HUES48 (cell line): ENCODE results near the gene DCAF15.

ENCODE experiments used
- H3K27ac ChIP-seq: one replicate; pipeline ENCODE4 v1.7.0; 2013; ENCODE audit warnings: low read depth, low read length, inconsistent platforms
- H3K27me3 ChIP-seq: 2 replicates; pipeline ENCODE4 v1.6.1; 2013; ENCODE audit warnings: mild to moderate bottlenecking, low read length; ENCODE audit not compliant: control insufficient read depth, insufficient read depth
- H3K36me3 ChIP-seq: 2 replicates; pipeline ENCODE4 v1.6.1; 2013; ENCODE audit warnings: low read length; ENCODE audit not compliant: control insufficient read depth, insufficient read depth
- H3K4me1 ChIP-seq: 2 replicates; pipeline ENCODE4 v1.6.1; 2013; ENCODE audit warnings: mild to moderate bottlenecking, low read length; ENCODE audit not compliant: control insufficient read depth, insufficient read depth
- H3K4me3 ChIP-seq: 2 replicates; pipeline ENCODE4 v1.5.1; 2013; ENCODE audit warnings: mild to moderate bottlenecking, low read depth, low read length
- H3K9ac ChIP-seq: 2 replicates; pipeline ENCODE4 v1.6.1; 2013; ENCODE audit warnings: mild to moderate bottlenecking, low read depth, low read length, moderate library complexity
- H3K9me3 ChIP-seq: 2 replicates; pipeline ENCODE4 v1.6.1; 2013; ENCODE audit warnings: low read length; ENCODE audit not compliant: control insufficient read depth, insufficient read depth

DCAF15 gene

GRCh38 chr19:13930402-13930801, 21.9 kb upstream of the DCAF15 start:
- Histone ChIP-seq H3K27ac (no peak overlapping the region), H3K9me3 (no peaks in the 10 kb centered on the region), H3K4me3 (no peak overlapping the region), H3K9ac (no peak overlapping the region), H3K36me3 (peaks cover 33% of the 10 kb centered on the region), H3K27me3 (no peaks in the 10 kb centered on the region), H3K4me1 (no peaks in the 10 kb centered on the region)

DNA sequence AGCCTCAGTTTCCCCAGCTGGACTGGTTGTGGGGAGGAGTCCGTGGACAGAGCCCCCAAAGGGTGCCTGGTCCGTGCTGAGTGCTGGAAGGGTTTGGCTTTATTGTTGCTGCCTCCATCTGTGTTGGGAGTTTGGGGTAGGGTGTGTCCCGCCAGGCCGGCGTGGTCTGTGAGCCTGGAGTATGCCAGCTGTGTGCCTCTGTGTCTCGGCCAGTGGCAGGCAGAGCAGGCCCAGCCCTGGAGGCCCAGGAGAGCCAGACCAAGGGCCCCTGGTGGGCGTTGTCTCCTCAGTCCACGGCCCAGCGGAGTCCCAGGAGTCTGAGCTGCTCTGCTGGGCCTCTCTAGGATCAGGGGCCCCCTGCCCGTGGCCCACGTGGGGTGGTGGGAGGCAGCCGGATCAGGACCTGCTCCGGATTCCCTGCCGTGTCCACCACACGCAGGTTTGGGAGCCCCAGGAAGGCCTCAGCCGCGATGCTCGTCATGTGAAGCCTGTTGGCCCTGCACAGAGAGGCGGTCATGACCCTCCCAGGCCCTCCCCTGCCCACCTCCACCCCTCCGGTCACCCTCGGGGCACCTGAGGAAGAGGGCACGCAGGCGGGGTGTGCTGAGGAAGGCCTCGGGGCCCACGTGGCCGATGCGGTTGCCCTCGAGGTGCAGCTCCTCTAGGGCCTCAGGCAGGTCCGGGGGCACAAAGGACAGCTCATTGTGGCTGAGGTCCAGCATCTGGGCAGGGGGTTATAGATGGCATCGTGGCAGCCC, 20.7 kb upstream of the DCAF15 start:
- peaks cover 5% of the 10 kb centered on the region; the same call in 1 of the 2 replicates for H3K4me1 ChIP-seq
- H3K27ac ChIP-seq = no peak overlapping the region
- H3K9me3 ChIP-seq = no peaks in the 10 kb centered on the region
- no peaks in the 10 kb centered on the region for H3K27me3 ChIP-seq
- H3K9ac ChIP-seq = no peak overlapping the region
- H3K4me3 ChIP-seq = no peak overlapping the region
- peaks cover 26% of the 10 kb centered on the region for H3K36me3 ChIP-seq

- no peak overlapping the region for H3K9ac ChIP-seq
- H3K36me3 ChIP-seq = peaks cover 20% of the 10 kb centered on the region
- no peak overlapping the region for H3K27ac ChIP-seq
- no peak overlapping the region for H3K4me3 ChIP-seq
- H3K27me3 ChIP-seq = no peaks in the 10 kb centered on the region
- H3K4me1 ChIP-seq = peaks cover 5% of the 10 kb centered on the region; the same call in 1 of the 2 replicates
- H3K9me3 ChIP-seq = no peaks in the 10 kb centered on the region
Measured at GRCh38 chr19:13932149-13932637, 20.1 kb upstream of the DCAF15 start.

- Histone ChIP-seq H3K9ac (no peak overlapping the region), H3K36me3 (peaks cover 16% of the 10 kb centered on the region; the same call in 1 of the 2 replicates), H3K4me1 (peaks cover 8% of the 10 kb centered on the region; the same call in 1 of the 2 replicates), H3K27me3 (no peaks in the 10 kb centered on the region), H3K9me3 (no peaks in the 10 kb centered on the region), H3K4me3 (no peak overlapping the region), H3K27ac (no peak overlapping the region)
Measured at GRCh38 chr19:13932911-13933393, 19.4 kb upstream of the DCAF15 start.

DNA sequence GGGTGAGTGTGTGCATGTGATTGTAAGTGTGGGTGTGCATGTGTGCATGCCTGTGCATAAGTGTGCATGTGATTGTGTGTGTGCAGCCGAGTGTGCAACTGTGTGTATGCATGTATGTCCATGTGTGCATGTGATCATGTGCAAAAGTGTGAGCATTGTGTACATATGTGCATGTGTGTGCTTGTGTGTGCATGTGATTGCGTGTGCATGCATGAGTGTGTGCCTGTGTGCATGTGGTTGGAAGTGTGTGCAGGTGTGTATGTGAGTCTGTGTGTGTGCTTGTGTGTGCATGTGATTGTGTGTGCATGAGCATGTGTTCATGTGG, 17.6 kb upstream of the DCAF15 start:
- peaks cover 8% of the 10 kb centered on the region; the same call in 1 of the 2 replicates for H3K4me1 ChIP-seq
- H3K27me3 ChIP-seq = no peaks in the 10 kb centered on the region
- no peak overlapping the region for H3K9ac ChIP-seq
- H3K27ac ChIP-seq = no peak overlapping the region
- no peaks in the 10 kb centered on the region for H3K9me3 ChIP-seq
- H3K4me3 ChIP-seq = no peak overlapping the region
- H3K36me3 ChIP-seq = peaks cover 10% of the 10 kb centered on the region; the same call in 1 of the 2 replicates

GRCh38 chr19:13935765-13936510, 16.4 kb upstream of the DCAF15 start:
- Histone ChIP-seq H3K4me1 (peaks cover 8% of the 10 kb centered on the region; the same call in 1 of the 2 replicates), H3K4me3 (no peak overlapping the region), H3K27me3 (no peaks in the 10 kb centered on the region), H3K36me3 (peaks cover 1% of the 10 kb centered on the region; the same call in 1 of the 2 replicates), H3K9me3 (no peaks in the 10 kb centered on the region), H3K27ac (no peak overlapping the region), H3K9ac (no peak overlapping the region)

DNA sequence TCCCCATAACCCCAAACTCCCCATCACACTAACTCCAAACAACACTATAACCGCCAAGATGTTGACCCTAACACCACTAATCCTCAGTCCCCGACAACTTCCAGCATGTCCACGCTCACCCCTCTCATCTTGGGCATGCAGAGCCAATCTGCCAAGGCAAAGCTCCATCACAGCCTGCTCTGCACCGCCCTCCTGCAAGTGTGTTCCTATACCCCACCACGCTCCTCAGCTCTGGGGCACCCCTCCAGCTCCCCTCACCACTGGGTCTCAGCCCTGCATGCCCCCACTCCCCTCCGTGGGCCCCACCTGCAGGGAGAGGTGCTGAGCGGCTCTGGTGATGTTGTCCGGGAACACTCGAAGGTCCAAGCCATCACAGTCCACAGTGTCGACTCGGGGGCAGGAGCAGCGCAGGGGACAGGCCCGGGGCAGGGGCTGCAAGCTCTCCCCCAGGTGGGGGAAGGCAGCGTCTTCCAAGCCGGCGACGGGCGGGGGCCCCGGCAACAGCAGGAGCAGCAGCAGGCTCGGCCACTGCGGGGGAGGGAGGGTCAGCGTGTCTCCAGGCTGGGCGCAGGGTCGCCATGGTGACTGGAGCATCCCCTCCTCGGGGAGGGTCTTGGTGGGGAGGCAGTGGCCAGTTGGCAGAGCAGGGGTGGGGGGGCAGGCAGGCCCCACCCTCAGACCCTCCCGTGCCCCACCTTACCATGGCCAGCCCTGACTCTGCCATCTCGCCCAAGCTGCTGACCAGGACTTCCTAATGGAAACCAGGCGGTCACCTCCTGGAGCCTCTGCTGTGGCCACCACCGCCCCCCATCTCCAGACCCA, 14.6 kb upstream of the DCAF15 start:
- Histone ChIP-seq H3K9me3 (no peaks in the 10 kb centered on the region), H3K27ac (no peak overlapping the region)

DNA sequence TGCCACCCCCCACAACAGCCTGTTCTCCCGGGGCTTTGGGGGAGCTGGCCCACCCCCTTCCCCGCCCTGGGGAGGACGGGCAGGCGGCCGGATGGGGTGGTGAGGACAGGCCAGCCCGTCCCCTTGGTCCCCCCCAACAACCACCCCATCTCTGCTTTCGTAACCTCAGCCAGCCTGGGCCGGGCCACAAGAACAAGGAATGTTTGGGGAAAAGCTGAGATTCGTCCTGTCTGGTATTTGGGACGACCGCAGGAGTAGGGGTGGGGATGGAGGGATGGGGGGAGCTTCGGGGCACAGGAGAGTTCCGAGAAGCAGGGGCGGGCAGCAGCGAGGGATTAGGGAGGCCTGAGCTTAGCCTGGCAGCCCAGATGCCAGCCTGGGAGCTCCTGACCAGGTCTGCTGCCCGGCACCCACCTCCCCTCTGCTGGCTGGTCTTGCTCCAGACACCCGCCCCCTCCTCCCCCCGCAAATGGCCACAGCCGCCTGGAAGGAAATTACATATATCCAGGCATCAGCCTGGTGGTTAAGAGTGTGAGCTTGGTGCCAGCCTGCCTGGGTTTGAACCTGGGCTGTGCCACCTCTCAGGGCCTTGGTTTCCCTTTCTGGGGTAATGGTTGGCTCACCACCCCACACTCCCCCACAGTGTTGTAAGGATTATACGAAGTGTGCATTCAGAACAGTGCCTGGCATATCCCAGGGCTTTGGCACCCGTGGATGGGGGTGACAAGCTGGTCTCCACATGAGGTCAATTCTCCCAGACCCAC, 13.8 kb upstream of the DCAF15 start, which contains the start of gene PODNL1:
Gene PODNL1, minus strand, starts transcription at position 117 of the 764 bp plus-strand sequence. CDS start 236 bp downstream, outside the sequence.
- Histone ChIP-seq H3K4me3 (no peak within 1 kb of the TSS), H3K36me3 (no peaks in the 10 kb centered on the region), H3K27me3 (no peaks in the 10 kb centered on the region), H3K9me3 (no peaks in the 10 kb centered on the region), H3K27ac (no peak within 1 kb of the TSS), H3K9ac (no peak within 1 kb of the TSS), H3K4me1 (peaks cover 8% of the 10 kb centered on the region; the same call in 1 of the 2 replicates)

More for the DNA sequence above, 14.6 kb upstream of the DCAF15 start:
- Histone ChIP-seq H3K9ac (no peak overlapping the region), H3K27me3 (no peaks in the 10 kb centered on the region), H3K4me1 (peaks cover 8% of the 10 kb centered on the region; the same call in 1 of the 2 replicates), H3K4me3 (no peak overlapping the region), H3K36me3 (no peaks in the 10 kb centered on the region)

DNA sequence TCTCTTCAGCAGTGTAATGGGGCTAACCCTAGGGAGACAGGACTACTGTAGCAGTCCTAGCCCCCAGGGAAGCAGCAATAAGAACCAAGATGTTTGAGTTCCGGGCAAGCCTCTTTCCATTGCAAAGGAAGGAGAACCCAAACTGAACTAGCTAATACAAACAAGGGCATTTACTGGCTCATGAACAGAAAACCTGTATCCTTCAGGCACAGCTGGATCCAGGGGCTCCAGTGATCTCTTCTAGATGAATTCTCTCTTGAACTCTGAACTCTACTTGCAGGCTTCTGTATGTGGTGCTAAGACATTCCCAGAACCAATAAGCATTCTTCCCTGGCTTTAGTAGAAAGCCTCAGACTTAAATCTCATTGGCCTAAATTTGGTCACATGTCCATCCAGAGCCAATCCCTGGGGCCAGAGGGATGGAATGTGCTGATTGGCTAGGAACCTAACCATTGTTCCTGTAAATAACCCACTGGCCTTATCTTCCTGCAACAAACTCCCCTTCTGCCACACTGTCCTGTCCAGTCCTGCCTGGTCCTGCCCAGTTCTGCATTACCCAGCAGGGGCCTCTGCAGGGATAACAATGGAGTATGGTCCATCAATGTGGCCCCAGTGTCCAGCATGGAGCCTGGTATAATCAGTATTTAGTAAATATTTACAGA, 10.2 kb upstream of the DCAF15 start:
- Histone ChIP-seq H3K9me3 (no peaks in the 10 kb centered on the region), H3K27ac (no peak overlapping the region), H3K36me3 (no peaks in the 10 kb centered on the region), H3K9ac (no peak overlapping the region), H3K27me3 (no peaks in the 10 kb centered on the region), H3K4me3 (no peak overlapping the region), H3K4me1 (0 out of 2 replicates have a peak, but pooled peaks cover 3% of the 10 kb centered on the region)
